ENCODE results near the gene QRICH2.

Gene QRICH2

GRCh38 chr17:76251478-76252039, 56.5 kb downstream of the QRICH2 start:
- Histone ChIP-seq H3K9me3 (ENCODE audit: severe bottlenecking) (no peaks in the 10 kb centered on the region), H3K27me3 (ENCODE audit: insufficient read depth, poor library complexity, severe bottlenecking) (no peaks in the 10 kb centered on the region), H3K27ac (ENCODE audit: poor library complexity, severe bottlenecking) (peak overlapping the region; percentile 67), H3K4me3 (ENCODE audit: severe bottlenecking) (no peak overlapping the region), H3K36me3 (ENCODE audit: low read depth) (no peaks in the 10 kb centered on the region), H3K4me1 (ENCODE audit: insufficient read depth, poor library complexity, severe bottlenecking) (peaks cover 19% of the 10 kb centered on the region)
- DNase-seq (ENCODE audit: low spot score) (peak; percentile 20), ATAC-seq (ENCODE audit: low read depth) (no peak)
- TF ChIP-seq CTCF (IDR thresholded peaks at IDR 0.05; ENCODE audit: poor library complexity, severe bottlenecking), result no peak

- ATAC-seq (ENCODE audit: low read depth) (no peak), DNase-seq (ENCODE audit: low spot score) (no peak)
- Histone ChIP-seq H3K4me3 (ENCODE audit: severe bottlenecking) (no peak overlapping the region), H3K27ac (ENCODE audit: poor library complexity, severe bottlenecking) (no peak overlapping the region), H3K9me3 (ENCODE audit: severe bottlenecking) (no peaks in the 10 kb centered on the region), H3K27me3 (ENCODE audit: insufficient read depth, poor library complexity, severe bottlenecking) (no peaks in the 10 kb centered on the region), H3K36me3 (ENCODE audit: low read depth) (no peaks in the 10 kb centered on the region), H3K4me1 (ENCODE audit: insufficient read depth, poor library complexity, severe bottlenecking) (peaks cover 19% of the 10 kb centered on the region)
- no peak for TF ChIP-seq CTCF (IDR thresholded peaks at IDR 0.05; ENCODE audit: poor library complexity, severe bottlenecking)
Measured at GRCh38 chr17:76250141-76250540, 57.9 kb downstream of the QRICH2 start.

GRCh38 chr17:76248013-76248782, 59.9 kb downstream of the QRICH2 start:
- Histone ChIP-seq H3K4me1 (ENCODE audit: insufficient read depth, poor library complexity, severe bottlenecking) (peaks cover 19% of the 10 kb centered on the region), H3K9me3 (ENCODE audit: severe bottlenecking) (no peaks in the 10 kb centered on the region), H3K27me3 (ENCODE audit: insufficient read depth, poor library complexity, severe bottlenecking) (no peaks in the 10 kb centered on the region), H3K36me3 (ENCODE audit: low read depth) (no peaks in the 10 kb centered on the region), H3K27ac (ENCODE audit: poor library complexity, severe bottlenecking) (no peak overlapping the region), H3K4me3 (ENCODE audit: severe bottlenecking) (no peak overlapping the region)
- ATAC-seq (ENCODE audit: low read depth) (no peak), DNase-seq (ENCODE audit: low spot score) (no peak)
- peak; percentile 51 for TF ChIP-seq CTCF (IDR thresholded peaks at IDR 0.05; ENCODE audit: poor library complexity, severe bottlenecking)

- ATAC-seq (ENCODE audit: low read depth) (no peak), DNase-seq (ENCODE audit: low spot score) (no peak)
- H3K36me3 ChIP-seq (ENCODE audit: low read depth), result no peaks in the 10 kb centered on the region
- no peaks in the 10 kb centered on the region for H3K27me3 ChIP-seq (ENCODE audit: insufficient read depth, poor library complexity, severe bottlenecking)
- H3K27ac ChIP-seq (ENCODE audit: poor library complexity, severe bottlenecking), result no peak overlapping the region
- H3K9me3 ChIP-seq (ENCODE audit: severe bottlenecking), result no peaks in the 10 kb centered on the region
- peaks cover 11% of the 10 kb centered on the region for H3K4me1 ChIP-seq (ENCODE audit: insufficient read depth, poor library complexity, severe bottlenecking)
- H3K4me3 ChIP-seq (ENCODE audit: severe bottlenecking), result no peak overlapping the region
- TF ChIP-seq CTCF (IDR thresholded peaks at IDR 0.05; ENCODE audit: poor library complexity, severe bottlenecking), result no peak
Measured at GRCh38 chr17:76247304-76247703, 60.8 kb downstream of the QRICH2 start.
